HepG2 (cell line): ENCODE measurements around the gene DSC3. TPM values are rescaled to one million over a fixed set of nuclear protein-coding genes. Genes with fewer than 3 reads are reported as not detected.

Experiments
- CAMTA2 ChIP-seq: sonication (generic); formaldehyde crosslinking; IDR thresholded peaks from 2 replicates; pipeline ENCODE4 v1.4.0; 2020; ENCODE audit warnings: mild to moderate bottlenecking, missing genetic modification reagents, borderline replicate concordance
- CEBPB ChIP-seq: IDR thresholded peaks from 2 replicates; pipeline ENCODE4 v1.6.1; 2011; ENCODE audit warnings: low read depth, low read length, improper control_type of control experiment, borderline replicate concordance
- CREM ChIP-seq, 2 experiments: sonication (generic) in 1 of 2; formaldehyde crosslinking in 1 of 2; IDR thresholded peaks; 2 replicates each; pipeline versions ENCODE4 v1.4.0 to v1.6.1; 2016 to 2020; ENCODE audit warnings: antibody characterized with exemption in 1 of 2, mild to moderate bottlenecking in 1 of 2, missing genetic modification reagents in 1 of 2
- MAF1 ChIP-seq: sonication (generic); formaldehyde crosslinking; IDR thresholded peaks from 2 replicates; pipeline ENCODE4 v1.5.0; 2020; ENCODE audit warnings: missing genetic modification reagents, borderline replicate concordance
- MAX ChIP-seq: IDR thresholded peaks from 2 replicates; pipeline ENCODE4 v1.6.1; 2012; ENCODE audit warnings: inconsistent platforms
- MLXIP ChIP-seq: sonication (generic); formaldehyde crosslinking; IDR thresholded peaks from 2 replicates; pipeline ENCODE4 v1.9.0; 2021; ENCODE audit warnings: missing genetic modification reagents, borderline replicate concordance
- MNT ChIP-seq: fragments of 450-650 bp; IDR thresholded peaks from 2 replicates; pipeline ENCODE4 v1.6.1; 2016
- SIX1 ChIP-seq: sonication (generic); formaldehyde crosslinking; IDR thresholded peaks from 2 replicates; pipeline ENCODE4 v1.4.0; 2020; ENCODE audit warnings: missing genetic modification reagents, borderline replicate concordance
- THYN1 ChIP-seq: sonication (generic); formaldehyde crosslinking; IDR thresholded peaks from 2 replicates; pipeline ENCODE4 v1.8.1; 2023; ENCODE audit warnings: low read depth, mild to moderate bottlenecking, moderate library complexity, missing genetic modification reagents, borderline replicate concordance
- XBP1 ChIP-seq: sonication (generic); formaldehyde crosslinking; IDR thresholded peaks from 2 replicates; pipeline ENCODE4 v1.5.0; 2020; ENCODE audit warnings: missing genetic modification reagents
- YEATS2 ChIP-seq: sonication (generic); formaldehyde crosslinking; IDR thresholded peaks from 2 replicates; pipeline ENCODE4 v1.4.0; 2020; ENCODE audit warnings: missing genetic modification reagents, borderline replicate concordance
- ZBTB1 ChIP-seq: sonication (generic); formaldehyde crosslinking; IDR thresholded peaks from 2 replicates; pipeline ENCODE4 v1.4.0; 2020; ENCODE audit warnings: missing genetic modification reagents, borderline replicate concordance
- ZFY ChIP-seq: sonication (generic); formaldehyde crosslinking; IDR thresholded peaks from 2 replicates; pipeline ENCODE4 v1.4.0; 2020; ENCODE audit warnings: missing genetic modification reagents
- ZNF34 ChIP-seq: sonication (generic); formaldehyde crosslinking; IDR thresholded peaks from 2 replicates; pipeline ENCODE4 v1.4.0; 2020; ENCODE audit warnings: mild to moderate bottlenecking, missing genetic modification reagents, borderline replicate concordance
- ZNF407 ChIP-seq: sonication (generic); formaldehyde crosslinking; IDR thresholded peaks from one replicate; pipeline ENCODE4 v1.5.1; 2020; ENCODE audit warnings: mild to moderate bottlenecking, missing genetic modification reagents; ENCODE audit errors: not compliant biosample characterization
- polyA plus RNA-seq, 8 experiments: library from polyadenylated mRNA; depleted of rRNA in 3 of 8; stranded (reverse) in 7 of 8; unstranded in 1 of 8; fragments of >200 nt; fragmentation: Illumina TruSeq in 4 of 8; extraction: Trizol in 4 of 8; gene quantifications; 2 replicates each; pipeline versions ENCODE4 v1.2.1 to v1.2.3, GENCODE V29; 2011 to 2016; ENCODE audit warnings: low read depth in 4 of 8, missing spikeins in 1 of 8, mixed read lengths in 1 of 8; ENCODE audit not compliant: insufficient read depth in 1 of 8
- total RNA-seq, 5 experiments: library from RNA; depleted of rRNA; stranded (reverse); fragments of >200 nt; fragmentation: Illumina TruSeq; extraction: Trizol; gene quantifications; 2 replicates each; pipeline ENCODE4 v1.2.3, GENCODE V29; 2016; ENCODE audit warnings: low read depth in 1 of 5

DSC3 gene
- total and polyA plus RNA-seq, 2 of the 13 experiments (the other 11 are each of a cell fraction or from before 2014, with no cell fraction given): 0.05 to 0.38 TPM

GRCh38 chr18:30965237-30965636, 77.3 kb downstream of the DSC3 start (continued):
- TF ChIP-seq CREM (IDR thresholded peaks at IDR 0.05): no peak
- no peak for TF ChIP-seq CREM (CRISPR knock-in tag; IDR thresholded peaks at IDR 0.05)
- TF ChIP-seq XBP1 (CRISPR knock-in tag): no peak
- TF ChIP-seq SIX1: no peak
- no peak for TF ChIP-seq ZNF407 (CRISPR knock-in tag)
- no peak for TF ChIP-seq THYN1 (CRISPR knock-in tag)
- TF ChIP-seq ZFY (CRISPR knock-in tag): 0 out of 2 replicates have a peak, but pooled peaks have one; percentile 17
- peak; percentile 87 for TF ChIP-seq CEBPB
- no peak for TF ChIP-seq ZBTB1 (CRISPR knock-in tag)
- TF ChIP-seq MAX: no peak
- TF ChIP-seq ZNF34 (CRISPR knock-in tag): no peak
- no peak for TF ChIP-seq CAMTA2 (CRISPR knock-in tag)
- TF ChIP-seq MLXIP (CRISPR knock-in tag): no peak
- no peak for TF ChIP-seq YEATS2
- no peak for TF ChIP-seq MNT
- TF ChIP-seq MAF1 (CRISPR knock-in tag): no peak
